Activated gamma-delta T cell (primary cell): ENCODE results near the gene MMP17.

ENCODE experiments used
- DNase-seq: peaks from one replicate; lab custom pipeline; 2025; lab: John Stamatoyannopoulos, UW

MMP17 gene

GRCh38 chr12:131830335-131830913 is 2.2 kb downstream of the MMP17 start:
- no peak for DNase-seq

GRCh38 chr12:131830914-131831571 is 2.9 kb downstream of the MMP17 start:
- DNase-seq, result no peak

- DNase-seq, result no peak
Measured at GRCh38 chr12:131831635-131832041, 3.4 kb downstream of the MMP17 start.

DNA sequence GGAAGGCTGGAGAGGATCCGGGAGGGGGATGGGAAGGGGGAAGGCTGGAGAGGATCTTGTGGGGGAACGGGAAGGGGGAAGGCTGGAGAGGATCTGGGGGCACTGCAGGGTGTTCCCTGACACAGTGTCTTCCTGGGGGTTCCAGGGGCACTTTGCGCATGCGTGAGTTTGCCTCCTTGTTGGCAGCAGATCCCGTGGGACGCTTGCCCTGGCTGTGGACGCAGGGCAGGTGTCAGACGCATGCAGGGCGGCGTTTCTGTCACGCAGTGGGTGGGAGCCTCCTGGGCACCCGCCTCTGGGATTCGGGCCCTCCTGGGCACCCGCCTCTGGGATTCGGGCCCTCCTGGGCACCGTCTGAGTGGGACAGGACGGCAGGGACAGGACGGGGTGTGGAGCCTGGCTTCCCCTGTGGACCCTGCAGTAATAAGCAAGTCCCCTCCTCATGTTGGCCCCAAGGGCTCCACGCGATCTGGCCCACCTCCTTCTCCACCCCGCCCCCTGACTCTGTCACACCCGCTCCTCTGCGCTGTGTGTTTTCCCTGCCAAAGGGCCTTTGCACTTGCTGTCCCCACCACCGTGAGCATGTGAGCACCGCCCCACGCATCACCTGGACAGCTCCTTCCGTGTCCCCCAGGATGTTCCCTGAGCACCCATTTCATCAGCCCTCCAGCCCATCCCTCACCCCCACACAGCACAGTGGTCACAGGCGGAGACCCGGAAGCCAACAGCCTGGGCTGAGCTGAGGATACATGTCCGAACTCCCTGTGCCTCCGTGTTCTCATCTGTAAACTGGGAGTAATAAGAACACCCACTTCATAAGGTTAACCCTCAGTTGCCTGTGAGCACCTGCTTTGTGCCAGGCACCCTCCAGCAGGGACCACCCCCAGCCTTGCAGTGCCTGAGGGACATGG is 4.4 kb downstream of the MMP17 start:
- DNase-seq, result no peak

GRCh38 chr12:131833288-131833895 is 5.2 kb downstream of the MMP17 start:
- DNase-seq, result no peak

- no peak for DNase-seq
Measured at GRCh38 chr12:131833896-131834641, 5.9 kb downstream of the MMP17 start.

DNA sequence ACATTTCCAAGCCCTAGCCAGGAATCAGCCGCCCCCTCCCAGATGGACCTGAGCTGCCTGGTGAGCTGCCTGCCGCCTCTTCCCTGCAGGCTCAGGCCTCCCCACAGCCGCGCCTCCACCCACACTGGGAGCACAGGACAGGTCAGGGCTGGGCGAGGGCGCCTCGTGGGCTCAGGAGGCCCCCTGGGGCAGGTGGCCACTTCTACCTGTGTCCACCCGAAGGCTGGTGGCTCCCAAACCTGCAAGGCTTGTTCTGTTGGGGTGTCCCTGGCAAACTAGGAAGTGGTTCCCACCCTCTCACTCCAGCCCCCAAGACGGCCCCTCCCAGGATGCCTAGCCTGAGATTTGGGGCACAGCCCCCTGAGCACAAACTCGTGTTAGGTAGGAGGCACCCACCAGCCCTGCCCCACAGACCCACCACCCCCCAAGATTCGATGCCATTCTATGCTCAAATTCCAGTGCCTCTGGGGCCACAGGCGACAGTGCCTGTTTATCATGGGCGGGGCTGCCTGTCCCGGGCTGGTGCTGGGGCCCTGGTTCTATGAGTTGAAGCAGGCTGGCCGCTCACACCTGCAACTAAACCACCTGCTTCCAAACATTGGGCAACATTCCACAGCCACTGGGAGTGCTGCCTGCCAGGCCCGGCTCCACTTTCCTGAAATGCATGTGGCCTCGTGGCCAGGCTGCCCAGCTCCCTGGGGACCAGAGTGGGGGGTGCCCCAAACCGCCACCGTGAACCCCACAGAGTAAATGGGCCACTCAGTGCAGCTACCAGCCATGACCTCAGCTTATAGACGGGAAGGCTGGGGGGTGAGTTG is 6.8 kb downstream of the MMP17 start:
- no peak for DNase-seq

GRCh38 chr12:131835616-131836171 is 7.5 kb downstream of the MMP17 start:
- DNase-seq, result no peak

- no peak for DNase-seq
Measured at GRCh38 chr12:131836193-131836592, 8.0 kb downstream of the MMP17 start.

DNA sequence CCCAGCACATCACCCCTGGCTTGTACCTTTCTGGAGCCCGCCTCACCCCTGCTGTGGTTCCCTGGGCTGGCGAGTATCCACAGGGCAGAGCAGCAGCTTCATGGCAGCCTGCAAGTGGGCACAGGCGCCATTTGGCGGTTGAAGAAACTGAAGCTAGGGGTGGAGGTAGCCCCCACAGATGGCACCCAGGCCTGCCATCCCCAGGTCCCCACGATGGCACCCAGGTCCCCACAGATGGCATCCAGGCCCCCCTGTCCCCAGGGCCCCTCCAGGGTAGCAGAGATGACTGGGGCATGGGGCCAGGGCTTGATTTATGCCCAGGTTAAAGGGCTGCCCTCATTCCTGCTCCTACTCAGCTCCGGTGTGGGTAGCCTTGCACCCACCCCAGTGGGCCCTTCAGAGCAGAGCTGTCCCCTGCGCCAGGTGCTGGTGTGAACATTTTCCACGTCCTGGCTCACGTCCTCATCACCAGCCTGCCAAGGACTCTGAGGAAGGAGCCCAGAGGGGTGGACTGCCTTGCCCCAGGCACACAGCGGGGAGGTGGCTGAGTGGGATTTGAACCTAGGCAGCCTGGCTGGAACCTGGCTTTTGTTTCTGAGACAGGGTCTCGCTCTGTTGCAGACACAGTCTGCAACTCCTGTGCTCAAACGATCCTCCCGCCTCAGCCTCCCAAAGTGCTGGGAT is 8.7 kb downstream of the MMP17 start:
- DNase-seq, result no peak

- no peak for DNase-seq
Measured at GRCh38 chr12:131840643-131841416, 12.6 kb downstream of the MMP17 start.

DNA sequence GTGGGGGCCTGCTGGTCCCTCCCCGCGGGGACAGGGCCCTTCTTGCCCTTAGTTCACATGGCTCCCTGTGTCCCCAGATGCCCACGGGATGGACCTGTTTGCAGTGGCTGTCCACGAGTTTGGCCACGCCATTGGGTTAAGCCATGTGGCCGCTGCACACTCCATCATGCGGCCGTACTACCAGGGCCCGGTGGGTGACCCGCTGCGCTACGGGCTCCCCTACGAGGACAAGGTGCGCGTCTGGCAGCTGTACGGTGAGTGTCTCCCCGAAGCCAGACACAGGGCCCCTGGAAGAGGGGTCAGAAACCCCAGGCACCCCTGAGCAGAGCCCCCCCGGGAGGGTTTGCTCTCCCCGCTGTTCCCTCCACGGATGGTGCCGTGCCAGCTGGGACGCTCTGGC is 13.4 kb downstream of the MMP17 start:
- DNase-seq, result no peak

DNA sequence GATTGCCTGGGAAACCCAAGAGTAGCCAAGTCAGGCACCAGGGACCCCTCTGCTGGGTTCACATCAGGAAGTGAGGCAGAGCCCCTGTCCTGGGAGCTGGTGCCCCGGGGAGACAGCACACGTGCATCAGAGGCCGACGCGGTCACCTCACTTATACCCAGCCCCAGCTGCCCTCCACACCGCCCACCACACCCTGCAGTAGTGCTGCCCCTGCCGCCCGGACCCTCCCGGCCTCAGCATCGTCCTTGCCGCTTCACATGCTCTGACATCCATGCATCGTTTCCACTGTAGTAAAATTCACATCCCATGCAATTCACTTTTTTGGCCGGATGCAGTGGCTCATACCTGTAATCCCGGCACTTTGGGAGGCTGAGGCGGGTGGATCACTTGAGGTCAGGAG is 14.0 kb downstream of the MMP17 start:
- DNase-seq, result no peak

- no peak for DNase-seq
Measured at GRCh38 chr12:131843527-131843926, 15.3 kb downstream of the MMP17 start.

DNA sequence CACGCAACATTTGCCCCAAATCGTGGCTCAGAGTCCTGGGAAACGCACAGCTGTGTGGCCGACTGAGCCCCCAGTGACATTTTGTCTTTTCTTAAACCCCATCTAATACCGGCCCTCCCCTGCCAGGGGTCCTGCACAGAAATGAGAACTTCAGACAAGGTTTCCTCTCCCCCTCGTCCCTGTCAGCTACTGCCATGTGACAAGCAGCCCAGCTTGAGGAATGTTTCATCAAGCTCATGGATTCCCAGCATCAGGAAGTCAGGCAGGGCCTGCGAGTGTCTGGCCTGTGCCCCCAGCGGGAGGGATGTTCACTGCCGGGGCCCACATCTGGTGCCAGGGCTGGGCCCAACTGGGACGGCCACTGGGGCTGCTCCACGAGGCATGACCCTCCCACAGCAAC is 15.9 kb downstream of the MMP17 start:
- DNase-seq, result no peak

- DNase-seq, result no peak
Measured at GRCh38 chr12:131844656-131845055, 16.5 kb downstream of the MMP17 start.

DNA sequence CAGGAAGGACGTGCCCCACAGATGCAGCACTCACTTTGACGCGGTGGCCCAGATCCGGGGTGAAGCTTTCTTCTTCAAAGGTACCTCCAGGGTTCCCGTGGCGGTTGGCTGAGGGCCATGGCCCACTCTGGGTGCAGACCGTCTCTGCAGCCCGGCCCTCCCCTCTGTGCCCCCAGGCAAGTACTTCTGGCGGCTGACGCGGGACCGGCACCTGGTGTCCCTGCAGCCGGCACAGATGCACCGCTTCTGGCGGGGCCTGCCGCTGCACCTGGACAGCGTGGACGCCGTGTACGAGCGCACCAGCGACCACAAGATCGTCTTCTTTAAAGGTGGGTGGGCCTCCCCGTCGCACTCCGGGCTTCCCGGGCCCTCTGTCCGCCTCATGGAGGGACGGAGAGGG is 16.9 kb downstream of the MMP17 start:
- no peak for DNase-seq

- no peak for DNase-seq
Measured at GRCh38 chr12:131847456-131847855, 19.3 kb downstream of the MMP17 start.

- DNase-seq, result no peak
Measured at GRCh38 chr12:131848753-131849152, 20.6 kb downstream of the MMP17 start.
